ENCODE measurements around the gene TMCO4. TPM values are rescaled to one million over a fixed set of nuclear protein-coding genes. Genes with fewer than 3 reads are reported as not detected.

Gene TMCO4
- total and polyA plus RNA-seq, 2 donors (not counting 1 experiment from before 2014, with no cell fraction given) = 12.5 to 24.3 TPM

DNA sequence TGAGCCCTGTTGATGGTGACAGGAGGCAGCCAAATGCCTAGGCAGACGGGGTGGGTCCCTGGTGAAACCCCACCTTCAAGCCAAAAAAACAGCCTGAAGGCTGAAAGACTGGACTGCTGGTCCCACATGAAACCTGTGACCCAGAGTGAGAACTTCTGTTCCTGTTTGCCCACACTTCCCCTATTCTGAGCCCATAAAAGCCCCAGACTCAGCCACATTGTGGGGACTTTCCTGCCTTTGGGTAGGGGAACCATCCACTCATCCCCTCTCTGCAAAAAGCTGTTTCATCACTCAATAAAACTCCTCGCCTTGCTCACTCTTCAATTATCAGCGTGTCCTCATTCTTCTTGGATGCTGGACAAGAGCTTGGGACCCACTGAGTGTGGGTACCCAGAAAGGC is 109.9 kb downstream of the TMCO4 start:
- DNase-seq (ENCODE audit: low read depth in 2 of 2) = no peak
- no peaks in the 10 kb centered on the region for H4K20me1 ChIP-seq (ENCODE audit: control insufficient read depth, extremely low read depth, insufficient read depth, low read length)
- no peaks in the 10 kb centered on the region for H3K9me3 ChIP-seq (ENCODE audit: control insufficient read depth, insufficient read depth, low read depth, low read length)
- no peak overlapping the region for H3K4me3 ChIP-seq (replicated peaks in 1 of 4; ENCODE audit: control extremely low read depth in 1 of 4, insufficient read depth in 1 of 4, low read depth in 3 of 4, low read length in 4 of 4)
- H3K79me2 ChIP-seq (ENCODE audit: control insufficient read depth, insufficient read depth, low read length) = no peaks in the 10 kb centered on the region
- TF ChIP-seq, protein P1, sequence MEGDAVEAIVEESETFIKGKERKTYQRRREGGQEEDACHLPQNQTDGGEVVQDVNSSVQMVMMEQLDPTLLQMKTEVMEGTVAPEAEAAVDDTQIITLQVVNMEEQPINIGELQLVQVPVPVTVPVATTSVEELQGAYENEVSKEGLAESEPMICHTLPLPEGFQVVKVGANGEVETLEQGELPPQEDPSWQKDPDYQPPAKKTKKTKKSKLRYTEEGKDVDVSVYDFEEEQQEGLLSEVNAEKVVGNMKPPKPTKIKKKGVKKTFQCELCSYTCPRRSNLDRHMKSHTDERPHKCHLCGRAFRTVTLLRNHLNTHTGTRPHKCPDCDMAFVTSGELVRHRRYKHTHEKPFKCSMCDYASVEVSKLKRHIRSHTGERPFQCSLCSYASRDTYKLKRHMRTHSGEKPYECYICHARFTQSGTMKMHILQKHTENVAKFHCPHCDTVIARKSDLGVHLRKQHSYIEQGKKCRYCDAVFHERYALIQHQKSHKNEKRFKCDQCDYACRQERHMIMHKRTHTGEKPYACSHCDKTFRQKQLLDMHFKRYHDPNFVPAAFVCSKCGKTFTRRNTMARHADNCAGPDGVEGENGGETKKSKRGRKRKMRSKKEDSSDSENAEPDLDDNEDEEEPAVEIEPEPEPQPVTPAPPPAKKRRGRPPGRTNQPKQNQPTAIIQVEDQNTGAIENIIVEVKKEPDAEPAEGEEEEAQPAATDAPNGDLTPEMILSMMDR (conservative IDR thresholded peaks at IDR 0.05 in 1 of 2, IDR thresholded peaks at IDR 0.05 in 1 of 2; ENCODE audit: low read depth in 1 of 2, low read length in 2 of 2) = no peak
- no peak for TF ChIP-seq EZH2 (IDR thresholded peaks at IDR 0.05; ENCODE audit: low read length, missing control alignments)
- no peak overlapping the region for H3K9ac ChIP-seq (ENCODE audit: insufficient read depth, low read length)
- H3K4me2 ChIP-seq (ENCODE audit: extremely low read depth, insufficient read depth, low read length) = no peak overlapping the region
- H3K27me3 ChIP-seq (ENCODE audit: control insufficient read depth, insufficient read depth, low read length) = no peaks in the 10 kb centered on the region
- no peak overlapping the region for H3K27ac ChIP-seq (ENCODE audit: insufficient read depth, low read length)
- H3K4me1 ChIP-seq (ENCODE audit: control insufficient read depth, extremely low read depth, insufficient read depth, low read length) = no peaks in the 10 kb centered on the region
- H2AFZ ChIP-seq (ENCODE audit: low read length) = no peak overlapping the region
- H3K36me3 ChIP-seq (ENCODE audit: control insufficient read depth, insufficient read depth, low read length) = no peaks in the 10 kb centered on the region

DNA sequence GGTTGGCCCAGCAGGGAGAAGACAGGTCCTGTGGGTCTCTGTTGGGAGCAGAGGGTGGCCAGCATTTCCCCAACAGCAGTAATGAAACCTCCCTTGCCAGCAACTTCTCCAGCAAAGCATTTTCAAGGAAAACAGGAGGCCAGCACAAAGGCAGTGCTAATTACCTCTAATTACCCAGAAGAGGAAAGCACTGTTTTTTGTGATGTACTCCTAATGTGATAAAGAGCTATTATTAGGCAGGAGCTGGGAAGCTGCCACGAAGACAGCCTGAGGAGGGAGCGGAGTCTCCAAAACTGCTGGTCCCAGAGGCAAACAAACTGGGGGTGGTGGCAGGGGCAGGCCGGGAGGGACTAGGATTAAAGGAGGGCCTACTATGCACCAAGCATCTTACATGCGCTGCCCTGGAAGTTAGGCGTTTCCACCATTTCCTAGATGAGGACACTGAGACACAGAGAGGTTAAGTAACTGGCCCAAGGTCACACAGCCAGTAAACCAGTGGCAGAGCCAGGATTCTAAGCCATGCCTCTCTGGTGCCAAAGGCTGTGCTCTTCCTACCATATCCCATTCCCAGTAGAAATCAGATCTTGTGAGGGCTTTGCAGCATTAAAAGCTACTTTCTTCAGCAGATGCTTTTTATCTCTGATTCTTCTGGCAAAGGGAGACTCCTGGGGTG is 110.5 kb downstream of the TMCO4 start:
- no peak overlapping the region for H3K27ac ChIP-seq (ENCODE audit: insufficient read depth, low read length)

DNA sequence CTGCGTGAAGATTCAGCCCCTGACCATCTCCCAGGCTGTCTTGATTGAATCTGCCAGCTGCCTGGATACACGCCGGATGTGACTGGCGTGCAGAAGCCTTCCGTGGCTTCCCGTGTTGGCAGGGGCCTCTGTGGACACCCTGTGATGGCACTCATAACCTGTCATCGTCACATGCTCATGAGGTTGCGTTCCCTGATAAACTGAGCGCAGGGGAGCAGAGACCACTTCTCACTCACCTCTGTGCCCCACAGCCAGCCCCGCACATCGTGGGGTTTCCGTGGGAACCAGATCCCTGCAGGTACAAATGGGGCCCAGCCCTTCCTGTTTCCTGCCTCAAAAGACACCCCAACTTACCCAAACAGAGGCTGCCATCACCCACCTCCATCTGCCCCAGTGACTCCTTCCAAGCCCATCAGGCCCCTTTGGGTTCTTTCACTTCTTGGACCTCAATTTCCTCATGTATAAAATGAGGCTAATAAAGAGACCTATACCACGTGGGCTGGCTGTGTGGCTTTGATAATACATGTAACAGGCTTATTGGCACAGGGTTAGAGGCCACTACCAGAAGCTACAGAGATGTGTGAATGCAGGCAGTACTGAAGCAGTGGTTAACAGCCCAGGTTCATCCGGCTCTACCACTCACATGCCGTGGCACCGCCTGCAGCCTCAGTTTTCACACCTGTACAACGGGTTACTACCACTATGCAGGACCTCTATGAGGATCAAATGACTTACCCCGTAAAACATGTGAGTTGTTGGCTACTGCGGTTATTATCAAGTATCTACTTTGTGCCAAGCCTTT is 111.5 kb downstream of the TMCO4 start:
- Histone ChIP-seq H3K27me3 (ENCODE audit: control insufficient read depth, insufficient read depth, low read length) (no peaks in the 10 kb centered on the region), H3K79me2 (ENCODE audit: control insufficient read depth, insufficient read depth, low read length) (no peaks in the 10 kb centered on the region), H3K9ac (ENCODE audit: insufficient read depth, low read length) (no peak overlapping the region), H3K4me2 (ENCODE audit: extremely low read depth, insufficient read depth, low read length) (no peak overlapping the region), H3K4me3 (replicated peaks in 1 of 4; ENCODE audit: control extremely low read depth in 1 of 4, insufficient read depth in 1 of 4, low read depth in 3 of 4, low read length in 4 of 4) (no peak overlapping the region), H4K20me1 (ENCODE audit: control insufficient read depth, extremely low read depth, insufficient read depth, low read length) (no peaks in the 10 kb centered on the region), H3K9me3 (ENCODE audit: control insufficient read depth, insufficient read depth, low read depth, low read length) (no peaks in the 10 kb centered on the region), H3K4me1 (ENCODE audit: control insufficient read depth, extremely low read depth, insufficient read depth, low read length) (no peaks in the 10 kb centered on the region), H3K27ac (ENCODE audit: insufficient read depth, low read length) (no peak overlapping the region), H3K36me3 (ENCODE audit: control insufficient read depth, insufficient read depth, low read length) (no peaks in the 10 kb centered on the region), H2AFZ (ENCODE audit: low read length) (no peak overlapping the region)
- TF ChIP-seq, protein P1 (conservative IDR thresholded peaks at IDR 0.05 in 1 of 2, IDR thresholded peaks at IDR 0.05 in 1 of 2; ENCODE audit: low read depth in 1 of 2, low read length in 2 of 2) = no peak
- TF ChIP-seq EZH2 (IDR thresholded peaks at IDR 0.05; ENCODE audit: low read length, missing control alignments) = no peak
- no peak for DNase-seq (ENCODE audit: low read depth in 2 of 2)

More for the DNA sequence above, 110.5 kb downstream of the TMCO4 start:
- Histone ChIP-seq H4K20me1 (ENCODE audit: control insufficient read depth, extremely low read depth, insufficient read depth, low read length) (no peaks in the 10 kb centered on the region), H3K4me1 (ENCODE audit: control insufficient read depth, extremely low read depth, insufficient read depth, low read length) (no peaks in the 10 kb centered on the region), H3K27me3 (ENCODE audit: control insufficient read depth, insufficient read depth, low read length) (no peaks in the 10 kb centered on the region), H3K79me2 (ENCODE audit: control insufficient read depth, insufficient read depth, low read length) (no peaks in the 10 kb centered on the region), H3K4me2 (ENCODE audit: extremely low read depth, insufficient read depth, low read length) (no peak overlapping the region), H3K36me3 (ENCODE audit: control insufficient read depth, insufficient read depth, low read length) (no peaks in the 10 kb centered on the region), H2AFZ (ENCODE audit: low read length) (no peak overlapping the region), H3K9me3 (ENCODE audit: control insufficient read depth, insufficient read depth, low read depth, low read length) (no peaks in the 10 kb centered on the region), H3K4me3 (replicated peaks in 1 of 4; ENCODE audit: control extremely low read depth in 1 of 4, insufficient read depth in 1 of 4, low read depth in 3 of 4, low read length in 4 of 4) (no peak overlapping the region), H3K9ac (ENCODE audit: insufficient read depth, low read length) (no peak overlapping the region)
- no peak for DNase-seq (ENCODE audit: low read depth in 2 of 2)
- TF ChIP-seq, protein P1 (conservative IDR thresholded peaks at IDR 0.05 in 1 of 2, IDR thresholded peaks at IDR 0.05 in 1 of 2; ENCODE audit: low read depth in 1 of 2, low read length in 2 of 2) = no peak
- no peak for TF ChIP-seq EZH2 (IDR thresholded peaks at IDR 0.05; ENCODE audit: low read length, missing control alignments)

Data from fibroblast of lung (primary cell).